ENCODE measurements around the gene ZNF587B.
"Not testable (repeated sequence)": the region's sequence is repeated elsewhere in the genome, so short reads cannot be mapped to it uniquely, and the experiment has no call there.

Gene ZNF587B

DNA sequence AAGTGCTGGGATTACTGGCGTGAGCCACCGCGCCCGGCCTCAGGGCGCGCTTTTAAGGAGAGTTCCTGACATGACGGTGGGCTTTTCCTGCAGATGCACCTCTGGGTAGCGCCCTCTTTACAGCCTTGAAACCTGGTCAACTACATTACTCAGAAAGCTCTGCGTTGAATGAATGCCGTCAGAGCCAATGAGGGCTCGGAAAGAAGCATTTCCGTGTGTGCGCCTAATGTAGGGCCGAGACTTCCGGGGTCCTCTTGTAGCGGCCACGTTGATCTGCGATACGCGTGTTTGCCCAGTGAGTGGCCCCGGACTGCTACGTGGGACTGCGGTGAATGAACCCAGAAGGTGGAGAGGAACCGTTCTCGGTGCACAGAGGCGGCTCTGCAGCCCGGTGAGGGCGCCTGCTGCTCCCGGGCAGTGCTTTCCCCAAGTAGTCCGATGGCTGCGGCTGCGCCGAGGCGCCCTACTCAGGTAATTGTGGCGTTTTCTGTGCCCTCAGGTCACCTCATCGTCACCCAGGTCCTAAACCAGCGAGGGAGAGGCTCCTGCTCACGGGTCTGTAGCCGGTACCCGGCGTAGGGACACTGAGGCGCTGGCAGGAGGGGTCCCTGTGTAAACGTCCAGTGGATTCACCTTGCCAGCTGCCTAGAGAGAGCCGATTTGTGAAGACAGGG lies 10.5 kb upstream of the ZNF587B start:
- no peak for FAIRE-seq

DNA sequence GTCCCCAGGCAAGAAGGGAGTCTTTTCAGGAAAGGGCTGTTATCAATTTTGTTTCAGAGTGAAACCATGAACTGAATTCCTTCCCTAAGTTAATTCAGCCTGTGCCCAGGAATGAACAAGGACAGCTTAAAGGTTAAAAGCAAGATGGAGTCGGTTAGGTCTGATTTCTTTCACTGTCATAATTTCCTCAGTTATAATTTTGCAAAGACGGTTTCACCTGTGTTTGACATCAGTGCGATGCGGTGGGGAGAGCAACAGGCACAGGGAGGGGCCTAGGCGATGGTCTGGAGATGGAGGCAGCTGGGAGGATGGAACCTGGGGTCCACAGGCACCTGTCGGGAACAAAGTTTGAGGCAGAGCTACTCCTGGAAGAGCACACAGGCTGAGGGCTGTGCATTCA lies 9.5 kb upstream of the ZNF587B start:
- no peak for FAIRE-seq

DNA sequence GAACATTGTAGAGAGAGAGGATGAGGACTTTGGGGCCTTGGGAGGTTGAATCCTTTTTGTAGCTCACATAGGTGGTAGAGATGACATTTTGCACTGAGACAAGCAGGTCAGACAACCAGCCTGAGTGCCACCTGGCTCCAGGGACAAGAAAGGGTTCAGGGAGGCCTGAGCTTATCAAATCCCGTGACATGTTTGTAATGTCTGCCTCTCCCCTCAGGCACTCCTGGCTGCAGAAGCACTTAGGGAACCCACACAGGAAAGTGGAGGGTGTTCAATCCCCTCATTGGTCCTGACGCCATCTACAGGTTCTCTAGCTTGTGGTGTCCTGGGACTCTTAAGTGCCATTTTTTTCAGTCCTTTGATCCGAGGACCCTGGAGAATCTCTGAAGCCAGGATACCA lies 9.0 kb upstream of the ZNF587B start:
- not testable (repeated sequence) for FAIRE-seq

DNA sequence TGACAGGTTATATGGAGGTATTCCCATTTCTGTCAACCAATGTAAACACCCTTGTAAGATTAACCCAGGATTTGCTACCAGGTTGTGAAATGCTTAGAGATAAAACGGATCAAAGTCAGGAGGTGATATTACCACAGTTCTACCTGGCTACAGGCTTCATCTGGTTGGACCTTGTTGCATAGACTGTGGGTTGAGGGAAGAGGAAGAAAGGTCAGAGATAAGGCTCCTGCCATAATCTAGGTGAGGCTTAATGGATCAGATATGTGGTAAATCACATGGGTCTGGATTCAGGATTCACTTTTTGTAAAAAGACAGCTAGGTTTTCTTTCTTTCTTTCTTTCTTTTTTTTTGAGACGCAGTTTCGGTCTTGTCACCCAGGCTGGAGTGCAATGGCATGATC lies 8.6 kb upstream of the ZNF587B start:
- not testable (repeated sequence) for FAIRE-seq

DNA sequence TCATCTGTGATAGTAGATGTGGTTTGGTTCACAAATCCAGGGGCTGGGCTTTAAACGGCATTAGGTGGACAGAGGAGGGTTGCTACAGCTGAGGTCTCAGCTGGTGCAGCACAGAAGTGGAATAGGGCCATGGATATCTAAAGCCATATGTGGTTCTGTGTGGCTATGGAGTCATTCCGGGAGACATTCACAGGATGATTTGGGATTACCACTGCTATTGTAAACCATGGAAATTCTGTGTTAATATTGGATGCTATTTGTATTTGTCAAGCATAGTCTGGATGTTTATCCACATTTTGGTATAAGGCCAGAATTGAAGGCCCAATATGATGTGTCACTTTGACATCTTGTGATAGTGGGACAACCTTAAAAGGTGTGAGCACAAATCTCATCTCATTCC lies 6.9 kb upstream of the ZNF587B start:
- FAIRE-seq = not testable (repeated sequence)

DNA sequence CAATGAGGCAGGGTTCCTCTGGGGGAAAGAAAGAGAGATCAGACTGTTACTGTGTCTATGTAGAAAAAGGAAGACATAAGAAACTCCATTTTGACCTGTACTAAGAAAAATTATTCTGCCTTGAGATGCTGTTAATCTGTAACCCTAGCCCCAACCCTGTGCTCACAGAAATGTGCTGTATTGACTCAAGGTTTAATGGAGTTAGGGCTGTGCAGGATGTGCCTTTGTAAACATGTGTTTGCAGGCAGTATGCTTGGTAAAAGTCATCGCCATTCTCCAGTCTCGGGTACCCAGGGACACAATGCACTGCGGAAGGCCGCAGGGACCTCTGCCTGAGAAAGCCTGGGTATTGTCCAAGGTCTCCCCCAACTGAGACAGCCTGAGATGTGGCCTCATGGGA lies 6.5 kb upstream of the ZNF587B start:
- FAIRE-seq = not testable (repeated sequence)

DNA sequence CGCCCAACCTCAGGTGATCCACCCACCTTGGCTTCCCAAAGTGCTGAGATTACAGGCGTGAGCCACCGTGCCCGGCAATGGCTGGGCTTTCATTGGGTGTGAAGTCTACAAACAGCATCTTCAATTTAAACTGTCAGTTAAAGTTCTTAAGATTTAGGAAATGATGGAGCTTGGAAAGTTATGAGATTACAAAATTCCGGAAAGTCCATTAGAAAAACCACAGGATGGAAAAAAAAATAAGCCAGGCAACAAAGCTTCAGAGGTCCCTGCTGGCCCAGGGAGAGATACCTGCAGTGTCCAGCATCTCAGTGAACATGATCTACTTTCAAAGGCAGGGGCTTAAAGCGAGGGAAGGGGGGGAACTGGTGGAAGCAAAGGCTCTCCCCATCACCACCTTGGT lies 4.6 kb upstream of the ZNF587B start:
- FAIRE-seq = no peak

DNA sequence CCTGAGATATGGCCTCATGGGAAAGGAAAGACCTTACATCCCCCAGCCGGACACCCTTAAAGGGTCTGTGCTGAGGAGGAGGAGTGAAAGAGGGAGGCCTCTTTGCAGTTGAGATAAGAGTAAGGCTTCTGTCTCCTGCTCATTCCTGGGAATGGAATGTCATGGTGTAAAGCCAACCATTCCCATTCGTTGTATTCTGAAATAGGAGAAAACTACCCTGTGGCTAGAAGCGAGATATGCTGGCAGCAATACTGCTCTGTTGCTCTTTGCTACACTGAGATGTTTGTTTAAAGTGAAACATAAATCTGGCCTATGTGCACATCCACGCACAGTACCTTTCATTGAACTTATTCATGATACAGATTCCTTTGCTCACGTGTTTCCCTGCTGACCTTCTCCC lies 783 bp upstream of the ZNF587B start:
- no peak for FAIRE-seq

DNA sequence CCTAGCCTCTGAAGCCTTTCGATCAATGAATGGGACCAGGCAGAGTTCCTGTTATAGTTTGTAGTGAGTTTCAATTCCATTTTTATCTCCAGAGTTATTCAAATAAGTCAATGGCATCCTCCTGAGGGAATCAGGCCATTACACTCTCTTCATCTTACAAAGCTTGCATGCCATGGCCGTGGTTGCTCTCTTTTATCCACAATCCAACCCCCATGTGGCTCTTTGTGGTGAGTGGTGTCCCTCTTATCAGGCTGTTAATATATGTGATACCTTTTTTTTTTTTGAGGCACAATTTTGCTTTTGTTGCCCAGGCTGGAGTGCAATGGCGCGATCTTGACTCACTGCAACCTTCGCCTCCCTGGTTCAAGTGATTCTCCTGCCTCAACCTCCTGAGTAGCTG lies 6.9 kb downstream of the ZNF587B start:
- FAIRE-seq = not testable (repeated sequence)

DNA sequence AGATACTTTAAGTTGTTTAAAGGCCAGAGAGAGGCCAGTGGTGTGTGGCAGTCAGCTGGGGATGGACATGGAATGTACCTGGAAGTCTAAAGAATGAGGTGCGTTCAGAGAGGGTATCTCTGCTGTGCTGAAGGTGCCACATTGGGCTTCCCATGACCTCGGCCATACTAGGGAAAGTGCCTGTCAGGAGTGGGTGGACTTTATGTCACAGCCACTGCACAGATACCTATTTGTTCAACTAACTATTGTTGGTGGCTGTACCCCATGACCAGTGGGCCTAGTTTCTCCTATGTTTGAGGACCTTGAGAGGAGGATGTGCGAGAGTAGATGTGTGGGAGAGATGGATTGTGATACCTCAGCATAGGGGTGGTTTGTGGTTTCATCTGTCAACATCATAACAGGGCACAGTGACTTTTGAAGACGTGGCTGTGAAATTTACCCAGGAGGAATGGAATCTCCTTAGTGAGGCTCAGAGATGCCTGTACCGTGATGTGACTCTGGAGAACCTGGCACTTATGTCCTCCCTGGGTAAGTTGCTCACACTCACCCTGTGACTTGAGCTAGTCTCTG lies 8.6 kb downstream of the ZNF587B start:
- FAIRE-seq = not testable (repeated sequence)

DNA sequence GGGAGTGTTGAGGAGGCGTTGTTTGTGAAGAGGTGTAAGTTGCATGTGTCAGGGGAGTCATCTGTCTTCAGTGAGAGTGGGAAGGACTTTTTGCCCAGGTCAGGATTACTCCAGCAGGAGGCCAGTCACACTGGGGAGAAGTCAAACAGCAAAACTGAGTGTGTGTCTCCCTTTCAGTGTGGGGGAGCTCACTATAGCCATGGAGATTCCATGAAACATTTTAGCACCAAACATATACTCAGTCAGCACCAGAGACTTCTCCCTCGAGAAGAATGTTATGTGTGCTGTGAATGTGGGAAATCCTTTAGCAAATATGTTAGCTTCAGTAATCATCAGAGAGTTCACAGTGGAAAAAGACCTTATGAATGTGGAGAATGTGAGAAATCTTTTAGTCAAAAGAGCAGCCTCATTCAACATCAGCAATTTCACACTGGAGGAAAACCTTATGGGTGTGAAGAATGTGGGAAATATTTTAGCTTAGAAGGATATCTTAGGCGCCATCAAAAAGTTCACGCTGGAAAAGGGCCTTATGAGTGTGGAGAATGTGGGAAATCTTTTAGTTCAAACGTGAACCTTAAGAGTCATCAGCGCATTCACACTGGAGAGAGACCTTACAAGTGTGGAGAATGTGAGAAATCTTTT lies 11.1 kb downstream of the ZNF587B start:
- no peak for FAIRE-seq

DNA sequence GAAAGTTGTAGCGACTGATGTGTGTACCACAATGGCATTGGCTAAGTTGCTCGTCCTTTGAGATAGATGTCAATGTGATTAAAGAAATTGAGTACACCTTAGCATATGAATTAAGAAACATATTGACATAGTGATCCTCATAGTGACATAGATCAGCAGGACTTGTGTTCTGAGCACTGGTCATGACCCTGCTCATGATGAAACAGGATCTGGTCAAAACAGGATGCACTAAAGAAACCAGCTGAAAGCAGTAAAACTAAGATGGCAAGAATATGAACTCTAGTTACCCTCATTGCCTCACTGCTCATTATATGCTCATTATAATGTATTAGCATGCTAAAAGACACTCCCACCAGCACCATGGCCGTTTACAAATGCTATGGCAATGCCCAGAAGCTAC lies 17.1 kb downstream of the ZNF587B start:
- FAIRE-seq = not testable (repeated sequence)

DNA sequence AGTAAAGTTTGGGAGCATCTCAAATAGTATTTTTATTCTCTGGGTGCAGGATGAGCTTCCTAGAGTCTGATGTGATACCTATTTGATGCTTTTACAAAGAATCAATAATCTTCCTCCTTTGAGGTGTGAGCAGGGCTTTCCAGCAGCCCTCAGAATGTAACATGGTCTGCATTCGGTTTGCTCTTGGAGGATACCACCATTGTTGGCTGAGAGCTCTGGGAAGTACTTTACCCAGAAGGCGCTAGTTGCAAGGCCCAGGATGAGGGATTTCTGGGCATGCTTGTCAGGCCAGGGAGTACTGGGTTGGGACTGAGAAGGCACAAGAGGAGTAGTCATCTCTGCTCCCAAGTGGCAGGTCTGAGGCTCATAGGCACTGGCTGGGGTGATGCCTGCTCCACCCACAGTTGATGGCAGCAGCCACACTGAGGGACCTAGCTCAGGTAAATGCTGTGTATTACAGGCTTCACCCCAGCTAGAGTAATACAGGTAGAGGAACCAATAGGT lies 19.1 kb downstream of the ZNF587B start:
- not testable (repeated sequence) for FAIRE-seq

DNA sequence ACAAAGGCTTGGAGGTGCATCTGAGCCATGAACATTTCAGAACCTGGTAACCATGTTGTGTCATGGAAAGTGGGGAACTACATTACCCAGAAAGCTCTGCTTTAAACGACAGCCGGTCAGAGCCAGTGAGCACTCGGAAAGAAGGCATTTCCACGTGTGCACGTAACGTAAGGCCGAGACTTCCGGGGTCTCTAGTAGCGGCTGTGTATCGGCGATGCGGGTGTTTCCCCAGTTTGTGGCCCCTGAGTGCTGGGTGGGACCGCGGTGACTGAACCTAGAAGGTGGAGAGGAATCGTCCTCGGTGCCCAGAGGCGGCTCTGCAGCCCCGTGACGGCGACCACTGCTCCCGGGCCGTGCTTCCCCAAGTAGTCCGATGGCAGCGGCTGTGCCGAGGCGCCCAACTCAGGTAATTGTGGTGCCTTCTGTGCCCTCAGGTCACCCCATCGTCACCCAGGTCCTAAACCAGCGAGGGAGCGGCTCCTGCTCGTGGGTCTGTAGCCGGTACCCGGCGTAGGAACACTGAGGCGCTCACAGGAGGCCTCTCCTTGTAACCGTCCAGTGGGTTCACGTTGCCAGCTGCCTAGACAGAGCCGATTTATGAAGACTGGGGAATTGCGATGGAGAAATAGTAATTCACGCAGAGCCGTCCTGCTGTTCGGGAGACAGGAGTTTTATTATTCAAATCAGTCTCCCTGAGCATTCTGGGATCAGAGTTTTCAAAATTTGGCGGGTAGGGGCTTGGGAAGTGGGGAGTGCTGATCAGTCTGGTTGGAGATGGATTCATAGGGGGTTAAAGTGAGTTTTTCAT lies 19.8 kb downstream of the ZNF587B start, which contains the start of gene ZNF587:
Gene ZNF587, plus strand, starts transcription at position 194 of the 808 bp plus-strand sequence. Its CDS starts 180 bp downstream, at position 374.
- FAIRE-seq = not testable (repeated sequence)

DNA sequence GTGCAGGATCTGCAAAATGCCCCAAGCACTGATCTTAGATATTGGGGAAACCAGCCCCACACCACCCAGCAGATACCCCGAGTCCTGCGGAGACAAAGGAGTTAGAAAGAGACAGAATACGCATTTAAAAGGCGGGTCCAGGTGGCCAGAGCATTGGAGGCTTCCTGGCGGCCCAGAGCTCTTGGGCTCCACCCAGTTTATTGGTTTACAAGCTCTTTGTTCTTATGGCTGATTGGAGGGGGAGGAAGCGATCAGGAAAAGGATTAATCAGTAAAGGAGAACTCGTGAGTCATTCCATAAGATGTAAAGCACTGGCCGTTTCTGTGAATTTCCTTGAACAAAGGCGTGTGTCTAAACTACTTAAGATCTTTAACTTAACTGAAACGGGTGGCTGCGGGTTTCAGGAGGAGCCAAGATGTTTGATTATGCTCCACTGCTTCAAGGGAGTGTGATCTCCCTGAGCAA lies 20.5 kb downstream of the ZNF587B start:
- FAIRE-seq = no peak

DNA sequence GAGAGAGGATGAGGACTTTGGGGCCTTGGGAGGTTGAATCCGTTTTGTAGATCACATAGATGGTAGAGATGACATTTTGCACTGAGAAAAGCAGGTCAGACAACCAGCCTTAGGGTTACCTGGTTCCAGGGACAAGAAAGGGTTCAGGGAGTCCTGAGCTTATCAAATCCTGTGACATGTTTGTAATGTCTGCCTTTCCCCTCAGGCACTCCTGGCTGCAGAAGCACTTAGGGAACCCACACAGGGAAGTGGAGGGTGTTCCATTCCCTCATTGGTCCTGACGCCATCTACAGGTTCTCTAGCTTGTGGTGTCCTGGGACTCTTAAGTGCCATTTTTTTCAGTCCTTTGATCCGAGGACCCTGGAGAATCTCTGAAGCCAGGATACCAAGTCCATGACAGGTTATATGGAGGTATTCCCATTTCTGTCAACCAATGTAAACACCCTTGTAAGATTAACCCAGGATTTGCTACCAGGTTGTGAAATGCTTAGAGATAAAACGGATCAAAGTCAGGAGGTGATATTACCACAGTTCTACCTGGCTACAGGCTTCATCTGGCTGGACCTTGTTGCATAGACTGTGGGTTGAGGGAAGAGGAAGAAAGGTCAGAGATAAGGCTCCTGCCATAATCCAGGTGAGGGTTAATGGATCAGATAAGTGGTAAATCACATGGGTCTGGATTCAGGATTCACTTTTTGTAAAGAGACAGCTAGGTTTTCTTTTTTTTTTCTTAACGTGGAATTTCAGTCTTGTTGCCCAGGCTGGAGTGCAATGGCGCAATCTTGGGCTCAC lies 21.9 kb downstream of the ZNF587B start:
- FAIRE-seq = not testable (repeated sequence)

DNA sequence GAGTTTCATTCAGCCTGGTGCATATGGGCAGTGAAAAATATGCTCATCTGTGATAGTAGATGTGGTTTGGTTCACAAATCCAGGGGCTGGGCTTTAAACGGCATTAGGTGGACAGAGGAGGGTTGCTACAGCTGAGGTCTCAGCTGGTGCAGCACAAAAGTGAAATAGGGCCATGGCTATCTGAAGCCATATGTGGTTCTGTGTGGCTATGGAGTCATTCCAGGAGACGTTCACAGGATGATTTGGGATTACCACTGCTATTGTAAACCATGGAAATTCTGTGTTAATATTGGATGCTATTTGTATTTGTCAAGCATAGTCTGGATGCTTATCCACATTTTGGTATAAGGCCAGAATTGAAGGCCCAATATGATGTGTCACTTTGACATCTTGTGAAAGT lies 24.0 kb downstream of the ZNF587B start:
- not testable (repeated sequence) for FAIRE-seq

DNA sequence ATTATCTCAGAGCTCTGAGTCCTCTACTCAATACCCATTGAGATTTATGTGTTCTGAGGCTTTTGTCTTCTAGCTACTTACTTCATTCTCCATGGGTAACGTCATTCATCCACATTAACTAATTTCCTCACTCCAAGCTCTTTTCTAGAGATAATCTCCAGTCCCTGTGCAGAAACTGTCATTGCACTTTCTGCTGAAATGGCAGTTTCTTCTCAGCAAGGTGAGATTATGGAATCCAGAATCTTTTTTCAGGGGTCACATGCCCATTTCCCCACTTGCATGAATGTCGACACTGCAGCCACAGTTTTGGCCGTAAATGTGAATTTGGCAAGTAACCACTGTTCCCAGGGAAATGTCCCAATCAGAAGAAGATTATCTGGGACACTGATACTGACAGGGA lies 32.3 kb downstream of the ZNF587B start:
- not testable (repeated sequence) for FAIRE-seq

DNA sequence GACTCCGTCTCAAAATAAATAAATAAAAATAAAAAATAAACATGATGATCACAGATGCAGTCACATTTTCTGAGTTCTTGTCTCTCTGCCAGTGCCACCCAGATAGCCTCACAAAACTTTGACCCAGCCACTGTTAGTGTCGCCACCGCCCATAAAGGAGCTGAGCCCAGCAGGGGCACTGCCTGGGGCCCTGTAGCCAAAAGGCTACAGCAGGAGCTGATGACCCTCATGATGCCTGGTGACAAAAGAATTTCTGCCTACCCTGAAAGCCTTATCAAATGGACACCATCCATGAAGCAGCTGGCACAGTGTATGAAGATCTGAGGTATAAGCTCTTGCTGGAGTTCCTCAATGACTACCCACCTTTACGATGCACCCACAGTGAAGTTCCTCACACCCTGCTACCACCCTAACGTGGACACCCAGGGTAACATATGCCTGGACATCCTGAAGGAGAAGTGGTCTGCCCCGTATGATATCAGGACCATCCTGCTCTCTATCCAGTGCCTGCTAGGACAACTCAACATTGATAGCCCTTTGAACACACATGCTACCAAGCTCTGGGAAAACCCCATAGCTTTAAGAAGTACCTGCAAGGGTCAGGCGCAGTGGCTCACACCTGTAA lies 37.9 kb downstream of the ZNF587B start:
- FAIRE-seq = no peak

DNA sequence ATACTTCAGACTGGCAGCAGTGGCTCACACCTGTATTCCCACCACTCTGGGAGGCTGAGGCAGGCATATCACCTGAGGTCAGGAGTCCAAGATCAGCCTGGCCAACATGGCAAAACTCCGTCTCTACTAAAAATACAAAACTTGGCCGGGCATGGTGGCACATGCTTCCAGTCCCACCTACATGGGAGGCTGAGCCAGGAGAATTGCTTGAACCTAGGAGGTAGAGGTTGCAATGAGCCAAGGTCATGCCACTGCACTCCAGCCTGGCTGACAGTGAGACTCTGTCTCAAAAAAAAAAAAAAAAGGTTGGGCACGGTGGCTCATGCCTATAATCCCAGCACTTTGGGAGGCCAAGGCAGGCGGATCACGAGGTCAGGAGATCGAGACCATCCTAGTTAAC lies 39.6 kb downstream of the ZNF587B start:
- not testable (repeated sequence) for FAIRE-seq

DNA sequence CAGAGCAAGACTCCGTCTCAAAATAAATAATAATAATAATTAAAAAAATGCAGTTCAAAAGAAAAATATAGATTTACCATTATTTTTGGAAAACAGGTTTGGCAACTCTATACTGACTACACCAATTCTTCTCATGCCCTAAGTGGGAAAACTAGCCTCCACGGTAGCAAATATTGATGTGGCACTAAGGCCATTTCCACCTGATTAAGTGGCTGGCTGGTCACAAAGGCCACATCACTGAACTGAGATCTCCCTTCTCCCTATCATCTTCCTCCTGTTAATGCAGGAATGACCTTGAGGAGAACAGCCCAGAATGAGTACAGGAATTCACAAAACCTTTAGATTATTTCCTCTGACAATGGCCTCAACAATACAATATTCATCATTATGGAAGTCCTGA lies 40.1 kb downstream of the ZNF587B start:
- no peak for FAIRE-seq

DNA sequence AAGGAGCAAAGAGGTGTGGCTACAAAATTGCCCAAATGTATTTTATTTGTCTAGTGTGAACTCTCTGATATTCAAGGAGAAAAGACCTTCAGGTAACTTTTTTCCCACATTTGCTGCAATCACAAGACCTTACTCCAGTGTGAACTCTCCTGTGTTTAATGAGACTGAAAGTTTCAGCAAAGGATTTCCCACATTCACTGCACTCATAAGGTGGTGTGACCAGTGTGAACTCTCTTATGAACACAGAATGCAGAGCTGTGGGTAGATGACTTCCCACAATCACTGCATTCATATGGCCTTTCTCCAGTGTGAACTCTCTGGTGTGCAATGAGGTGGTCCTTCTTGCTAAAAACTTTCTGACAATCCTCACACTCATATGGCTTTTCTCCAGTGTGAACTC lies 42.4 kb downstream of the ZNF587B start:
- FAIRE-seq = no peak
